ENCODE results near the gene TM7SF2. TPM values are rescaled to one million over a fixed set of nuclear protein-coding genes. Genes with fewer than 3 reads are reported as not detected.

The TM7SF2 gene
- total RNA-seq, 4 donors from 2014 or later = 118 to 374 (median 160) TPM

GRCh38 chr11:65157336-65157735 lies 45.7 kb downstream of the TM7SF2 start:
- 76 to 83% methylated on average over 3 of the region's 3 CpGs for WGBS, 2 donors
- intact Hi-C loops (cut with DNase I; ENCODE audit: low total_unique reads) = no loop called here

GRCh38 chr11:65159012-65159411 lies 47.3 kb downstream of the TM7SF2 start:
- no peak for TF ChIP-seq CTCF (IDR thresholded peaks at IDR 0.05)
- TF ChIP-seq POLR2A (IDR thresholded peaks at IDR 0.05) = no peak
- no peak overlapping the region for H3K4me3 ChIP-seq (ENCODE audit: low read depth, poor library complexity, severe bottlenecking)
- no peak for DNase-seq (ENCODE audit: low spot score in 2 of 2)
- WGBS, 2 donors = 81 to 83% methylated on average over 5 of the region's 5 CpGs
- intact Hi-C loops (cut with DNase I; ENCODE audit: low total_unique reads) = no loop called here

More at GRCh38 chr11:65157336-65157735, 45.7 kb downstream of the TM7SF2 start:
- H3K4me3 ChIP-seq (ENCODE audit: low read depth, poor library complexity, severe bottlenecking) = no peak overlapping the region
- DNase-seq (ENCODE audit: low spot score in 2 of 2) = no peak
- TF ChIP-seq CTCF (IDR thresholded peaks at IDR 0.05) = no peak
- TF ChIP-seq POLR2A (IDR thresholded peaks at IDR 0.05) = no peak

GRCh38 chr11:65160643-65161042 lies 49.0 kb downstream of the TM7SF2 start:
- DNase-seq (ENCODE audit: low spot score in 2 of 2) = no peak
- intact Hi-C loops (cut with DNase I; ENCODE audit: low total_unique reads) = no loop called here
- TF ChIP-seq CTCF (IDR thresholded peaks at IDR 0.05) (no peak), POLR2A (IDR thresholded peaks at IDR 0.05) (no peak)
- H3K4me3 ChIP-seq (ENCODE audit: low read depth, poor library complexity, severe bottlenecking) = no peak overlapping the region
- 78 to 83% methylated on average over 3 of the region's 3 CpGs for WGBS, 2 donors

GRCh38 chr11:65163684-65164083 lies 52.0 kb downstream of the TM7SF2 start:
- no peak for TF ChIP-seq CTCF (IDR thresholded peaks at IDR 0.05)
- TF ChIP-seq POLR2A (IDR thresholded peaks at IDR 0.05) = no peak
- no peak for DNase-seq (ENCODE audit: low spot score in 2 of 2)
- H3K4me3 ChIP-seq (ENCODE audit: low read depth, poor library complexity, severe bottlenecking) = no peak overlapping the region
- 87 to 90% methylated on average over 2 of the region's 2 CpGs for WGBS, 2 donors
- intact Hi-C loops (cut with DNase I; ENCODE audit: low total_unique reads) = no loop called here

Small RNA genes within 50 kb of the gene (microRNA-seq; reads per million reads assigned to microRNA genes)
- 0.68 to 1.1 reads per million in 2 donors for gene MIR6751 (ENCODE audit: borderline number of aligned reads in 1 of 2, borderline replicate concordance in 2 of 2)

Other genes with a start within 250 kb of the TM7SF2 start
- gene EHD1, start 233.3 kb upstream of the TM7SF2 start, total RNA-seq = 10 to 100 TPM; 81.0 to 98.9 (median 90.5) TPM
- gene ATG2A, start 194.7 kb upstream of the TM7SF2 start, total RNA-seq = 100 to 1,000 TPM in 1 of 4 donors, 10 to 100 TPM in 3; 73.8 to 118 (median 91.2) TPM
- gene PPP2R5B, start 187.2 kb upstream of the TM7SF2 start, total RNA-seq = 10 to 100 TPM; 21.8 to 43.6 (median 34.0) TPM
- not detected for gene GPHA2, start 176.0 kb upstream of the TM7SF2 start, total RNA-seq
- gene MAJIN, start 139.8 kb upstream of the TM7SF2 start, total RNA-seq = not detected
- under 1 TPM in 2 of 4 donors, not detected in 2; 0.15 to 0.62 TPM for gene BATF2, start 114.9 kb upstream of the TM7SF2 start, total RNA-seq
- 100 to 1,000 TPM; 101 to 260 (median 110) TPM for gene ARL2, start 97.7 kb upstream of the TM7SF2 start, total RNA-seq
- gene SNX15, start 84.4 kb upstream of the TM7SF2 start, total RNA-seq = 10 to 100 TPM; 16.9 to 48.0 (median 22.7) TPM
- gene SAC3D1, start 70.7 kb upstream of the TM7SF2 start, total RNA-seq = 10 to 100 TPM; 11.6 to 15.1 (median 12.9) TPM
- 10 to 100 TPM in 2 of 4 donors, 1 to 10 TPM in 2; 1.5 to 11.9 (median 9.7) TPM for gene NAALADL1, start 53.3 kb upstream of the TM7SF2 start, total RNA-seq
- gene CDCA5, start 27.8 kb upstream of the TM7SF2 start, total RNA-seq = 1 to 10 TPM; 1.0 to 2.4 (median 1.7) TPM
- gene ZFPL1, start 27.6 kb upstream of the TM7SF2 start, total RNA-seq = 10 to 100 TPM; 45.8 to 72.3 (median 54.8) TPM
- 100 to 1,000 TPM; 373 to 932 (median 648) TPM for gene VPS51, start 15.7 kb upstream of the TM7SF2 start, total RNA-seq
- gene ZNHIT2, start 5.8 kb downstream of the TM7SF2 start, total RNA-seq = 10 to 100 TPM; 10.7 to 24.9 (median 17.7) TPM
- gene FAU, start 10.3 kb downstream of the TM7SF2 start, total RNA-seq = 1,000 to 10,000 TPM in 2 of 4 donors, 100 to 1,000 TPM in 2; 574 to 1,562 (median 887) TPM
- 100 to 1,000 TPM in 1 of 4 donors, 10 to 100 TPM in 3; 61.0 to 107 (median 82.4) TPM for gene MRPL49, start 10.4 kb downstream of the TM7SF2 start, total RNA-seq
- gene SYVN1, start 22.6 kb downstream of the TM7SF2 start, total RNA-seq = 10 to 100 TPM; 21.9 to 60.3 (median 47.8) TPM
- gene SPDYC, start 58.4 kb downstream of the TM7SF2 start, total RNA-seq = not detected
- 100 to 1,000 TPM; 284 to 464 (median 363) TPM for gene CAPN1, start 70.1 kb downstream of the TM7SF2 start, total RNA-seq
- gene POLA2, start 150.1 kb downstream of the TM7SF2 start, total RNA-seq = 10 to 100 TPM in 1 of 4 donors, 1 to 10 TPM in 3; 6.7 to 11.2 (median 7.6) TPM
- gene CDC42EP2, start 203.0 kb downstream of the TM7SF2 start, total RNA-seq = 1 to 10 TPM in 3 of 4 donors, not detected in 1; 2.5 to 4.2 (median 3.4) TPM
- 10 to 100 TPM; 20.6 to 36.4 (median 26.1) TPM for gene DPF2, start 222.0 kb downstream of the TM7SF2 start, total RNA-seq
- gene TIGD3, start 242.9 kb downstream of the TM7SF2 start, total RNA-seq = under 1 TPM in 3 of 4 donors, not detected in 1; 0.19 to 0.26 (median 0.20) TPM